Loucy (cell line): Measurements from ENCODE around the gene ATOX1.
"Not testable (repeated sequence)": the region's sequence is repeated elsewhere in the genome, so short reads cannot be mapped to it uniquely, and the experiment has no call there.

Source experiments
- CTCF ChIP-seq: fragments of 200-600 bp; sonication (generic); conservative IDR thresholded peaks from 2 replicates; pipeline ENCODE4 v1.5.1; 2014; ENCODE audit warnings: mild to moderate bottlenecking, antibody characterized with exemption, low read length
- EZH2phosphoT487 ChIP-seq: fragments of 200-600 bp; IDR thresholded peaks from 2 replicates; pipeline ENCODE4 v1.6.1; 2018; ENCODE audit warnings: antibody characterized with exemption, mild to moderate bottlenecking, moderate library complexity, borderline replicate concordance

GRCh38 chr5:151698081-151698480 is 60.4 kb downstream of the ATOX1 start:
- not testable (repeated sequence) for TF ChIP-seq CTCF, EZH2phosphoT487
